Neural cell (in vitro differentiated cells): Measurements from ENCODE around the gene ZSCAN1. TPM values are rescaled to one million over a fixed set of nuclear protein-coding genes. Genes with fewer than 3 reads are reported as not detected.

Source experiments
- H2AFZ ChIP-seq: fragments of 200-600, 300-800 bp; sonication (generic), shearing (Covaris generic); 2 replicates; pipeline ENCODE4 v1.6.0; 2014; ENCODE audit warnings: low read depth, mild to moderate bottlenecking, antibody characterized with exemption, low read length, moderate library complexity
- H3F3A ChIP-seq: fragments of 200-600 bp; shearing (Covaris generic); 2 replicates; pipeline ENCODE4 v1.6.1; 2016; ENCODE audit warnings: mild to moderate bottlenecking, moderate library complexity, mixed read lengths, antibody characterized with exemption, low read length; ENCODE audit not compliant: insufficient read depth, poor library complexity, severe bottlenecking
- H3K27ac ChIP-seq: fragments of 200-600, 300-800 bp; sonication (generic), shearing (Covaris generic); 2 replicates; pipeline ENCODE4 v1.5.1; 2014; ENCODE audit warnings: mild to moderate bottlenecking, low read length, moderate library complexity
- H3K27me3 ChIP-seq: fragments of 300-800, 200-600 bp; sonication (generic), shearing (Covaris generic); 2 replicates; pipeline ENCODE4 v1.6.0; 2014; ENCODE audit warnings: mild to moderate bottlenecking, low read depth, low read length, moderate library complexity; ENCODE audit not compliant: insufficient read depth
- H3K36me3 ChIP-seq: fragments of 300-800, 200-600 bp; sonication (generic), shearing (Covaris generic); 2 replicates; pipeline ENCODE4 v1.5.1; 2014; ENCODE audit warnings: mild to moderate bottlenecking, antibody characterized with exemption, low read length, moderate library complexity; ENCODE audit not compliant: insufficient read depth
- H3K4me2 ChIP-seq: fragments of 300-800, 200-600 bp; sonication (generic), shearing (Covaris generic); 2 replicates; pipeline ENCODE4 v1.6.0; 2014; ENCODE audit warnings: mild to moderate bottlenecking, low read length
- H3K4me3 ChIP-seq: fragments of 300-800, 200-600 bp; sonication (generic), shearing (Covaris generic); 2 replicates; pipeline ENCODE4 v1.5.1; 2014; ENCODE audit warnings: mild to moderate bottlenecking, low read length, moderate library complexity
- H3K79me2 ChIP-seq: fragments of 200-600 bp; shearing (Covaris generic); replicated peaks from 2 replicates; pipeline ENCODE4 v1.6.0; 2014; ENCODE audit warnings: mild to moderate bottlenecking, low read length, moderate library complexity; ENCODE audit not compliant: insufficient read depth
- H3K9ac ChIP-seq: fragments of 300-800, 200-600 bp; sonication (generic), shearing (Covaris generic); 2 replicates; pipeline ENCODE4 v1.6.1; 2016; ENCODE audit warnings: mild to moderate bottlenecking, low read length, mixed read lengths
- H3K9me2 ChIP-seq: fragments of 200-600 bp; shearing (Covaris generic); 2 replicates; pipeline ENCODE4 v1.6.1; 2016; ENCODE audit warnings: mild to moderate bottlenecking, low read length, mixed read lengths; ENCODE audit not compliant: insufficient read depth
- H3K9me3 ChIP-seq: fragments of 200-600, 300-800 bp; sonication (generic), shearing (Covaris generic); 2 replicates; pipeline ENCODE4 v1.6.1; 2016; ENCODE audit warnings: mild to moderate bottlenecking, mixed run types, low read length, moderate library complexity, mixed read lengths
- H4K20me1 ChIP-seq: fragments of 200-600 bp; shearing (Covaris generic); 2 replicates; pipeline ENCODE4 v1.6.1; 2016; ENCODE audit warnings: mild to moderate bottlenecking, mixed run types; ENCODE audit not compliant: insufficient read depth
- EP300 ChIP-seq: fragments of 450-650 bp; conservative IDR thresholded peaks from 2 replicates; pipeline ENCODE4 v1.6.1; 2014; ENCODE audit warnings: antibody characterized with exemption, mild to moderate bottlenecking, moderate library complexity; ENCODE audit not compliant: poor library complexity, severe bottlenecking
- EZH2 ChIP-seq: fragments of 200-600, 300-800 bp; shearing (Covaris generic), sonication (generic); IDR thresholded peaks from 2 replicates; pipeline ENCODE4 v1.6.1; 2014; ENCODE audit warnings: antibody characterized with exemption, low read length, borderline replicate concordance, mild to moderate bottlenecking; ENCODE audit not compliant: insufficient read depth, poor library complexity, severe bottlenecking
- MXI1 ChIP-seq: fragments of 450-650 bp; conservative IDR thresholded peaks from 2 replicates; pipeline ENCODE4 v1.6.1; 2014; ENCODE audit warnings: antibody characterized with exemption, mild to moderate bottlenecking; ENCODE audit not compliant: poor library complexity, severe bottlenecking
- POLR2AphosphoS5 ChIP-seq: IDR thresholded peaks from 2 replicates; pipeline ENCODE4 v1.6.1; 2012
- RAD21 ChIP-seq: fragments of 450-650 bp; conservative IDR thresholded peaks from 2 replicates; pipeline ENCODE4 v1.6.1; 2014; ENCODE audit warnings: antibody characterized with exemption, mild to moderate bottlenecking, moderate library complexity
- SMC3 ChIP-seq: fragments of 450-650 bp; conservative IDR thresholded peaks from 2 replicates; pipeline ENCODE4 v1.6.1; 2014; ENCODE audit warnings: antibody characterized with exemption, mild to moderate bottlenecking, moderate library complexity; ENCODE audit not compliant: poor library complexity
- TAF1 ChIP-seq: IDR thresholded peaks from 2 replicates; pipeline ENCODE4 v1.6.1; 2012; ENCODE audit warnings: low read depth
- polyA plus RNA-seq: library from polyadenylated mRNA; depleted of rRNA; stranded (reverse); fragments of >200 nt; gene quantifications from 2 replicates; pipeline ENCODE4 v1.2.3, GENCODE V29; 2014
- TF ChIP-seq, protein P1 (sequence below): IDR thresholded peaks from 2 replicates; pipeline ENCODE4 v1.6.1; 2012; ENCODE audit warnings: borderline replicate concordance
- TF ChIP-seq, protein P2 (sequence below): fragments of 450-650 bp; IDR thresholded peaks from 2 replicates; pipeline ENCODE4 v1.5.1; 2014; ENCODE audit warnings: antibody characterized with exemption, mild to moderate bottlenecking, moderate library complexity; ENCODE audit not compliant: poor library complexity, severe bottlenecking

ZSCAN1 gene
- polyA plus RNA-seq, 1 donor from 2014 or later = 6.3 TPM

DNA sequence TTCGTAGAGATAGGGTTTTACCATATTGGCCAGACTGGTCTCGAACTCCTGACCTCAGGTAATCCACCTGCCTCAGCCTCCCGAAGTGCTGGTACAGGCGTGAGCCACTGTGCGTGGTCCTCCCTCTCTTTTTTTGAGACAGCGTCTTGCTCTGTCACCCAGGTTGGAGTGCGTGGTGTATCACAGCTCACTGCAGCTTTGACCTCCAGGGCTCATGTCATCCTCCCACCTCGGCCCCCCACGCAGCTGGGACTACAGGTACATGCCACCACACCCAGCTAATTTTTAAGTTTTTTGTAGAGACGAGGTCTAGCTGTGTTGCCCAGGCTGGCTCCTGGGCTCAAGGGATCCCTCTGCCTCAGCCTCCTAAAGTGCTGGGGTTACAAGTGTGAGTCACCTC lies 46.0 kb downstream of the ZSCAN1 start:
- H3F3A ChIP-seq = no peaks in the 10 kb centered on the region
- no peak for TF ChIP-seq MXI1
- TF ChIP-seq RAD21 = no peak
- TF ChIP-seq POLR2AphosphoS5 = no peak
- no peak for TF ChIP-seq SMC3
- no peak for TF ChIP-seq EP300
- TF ChIP-seq TAF1 = no peak
- TF ChIP-seq, protein P1, sequence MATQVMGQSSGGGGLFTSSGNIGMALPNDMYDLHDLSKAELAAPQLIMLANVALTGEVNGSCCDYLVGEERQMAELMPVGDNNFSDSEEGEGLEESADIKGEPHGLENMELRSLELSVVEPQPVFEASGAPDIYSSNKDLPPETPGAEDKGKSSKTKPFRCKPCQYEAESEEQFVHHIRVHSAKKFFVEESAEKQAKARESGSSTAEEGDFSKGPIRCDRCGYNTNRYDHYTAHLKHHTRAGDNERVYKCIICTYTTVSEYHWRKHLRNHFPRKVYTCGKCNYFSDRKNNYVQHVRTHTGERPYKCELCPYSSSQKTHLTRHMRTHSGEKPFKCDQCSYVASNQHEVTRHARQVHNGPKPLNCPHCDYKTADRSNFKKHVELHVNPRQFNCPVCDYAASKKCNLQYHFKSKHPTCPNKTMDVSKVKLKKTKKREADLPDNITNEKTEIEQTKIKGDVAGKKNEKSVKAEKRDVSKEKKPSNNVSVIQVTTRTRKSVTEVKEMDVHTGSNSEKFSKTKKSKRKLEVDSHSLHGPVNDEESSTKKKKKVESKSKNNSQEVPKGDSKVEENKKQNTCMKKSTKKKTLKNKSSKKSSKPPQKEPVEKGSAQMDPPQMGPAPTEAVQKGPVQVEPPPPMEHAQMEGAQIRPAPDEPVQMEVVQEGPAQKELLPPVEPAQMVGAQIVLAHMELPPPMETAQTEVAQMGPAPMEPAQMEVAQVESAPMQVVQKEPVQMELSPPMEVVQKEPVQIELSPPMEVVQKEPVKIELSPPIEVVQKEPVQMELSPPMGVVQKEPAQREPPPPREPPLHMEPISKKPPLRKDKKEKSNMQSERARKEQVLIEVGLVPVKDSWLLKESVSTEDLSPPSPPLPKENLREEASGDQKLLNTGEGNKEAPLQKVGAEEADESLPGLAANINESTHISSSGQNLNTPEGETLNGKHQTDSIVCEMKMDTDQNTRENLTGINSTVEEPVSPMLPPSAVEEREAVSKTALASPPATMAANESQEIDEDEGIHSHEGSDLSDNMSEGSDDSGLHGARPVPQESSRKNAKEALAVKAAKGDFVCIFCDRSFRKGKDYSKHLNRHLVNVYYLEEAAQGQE = no peak
- no peak overlapping the region for H3K9ac ChIP-seq
- H2AFZ ChIP-seq = no peak overlapping the region
- peaks cover 14% of the 10 kb centered on the region for H3K9me3 ChIP-seq
- H3K79me2 ChIP-seq = no peaks in the 10 kb centered on the region
- H3K4me2 ChIP-seq = no peak overlapping the region
- H3K4me3 ChIP-seq = no peak overlapping the region
- no peaks in the 10 kb centered on the region for H3K27me3 ChIP-seq
- peaks cover 13% of the 10 kb centered on the region for H3K36me3 ChIP-seq
- H3K27ac ChIP-seq = no peak overlapping the region
- H3K9me2 ChIP-seq = no peaks in the 10 kb centered on the region
- H4K20me1 ChIP-seq = no peaks in the 10 kb centered on the region

DNA sequence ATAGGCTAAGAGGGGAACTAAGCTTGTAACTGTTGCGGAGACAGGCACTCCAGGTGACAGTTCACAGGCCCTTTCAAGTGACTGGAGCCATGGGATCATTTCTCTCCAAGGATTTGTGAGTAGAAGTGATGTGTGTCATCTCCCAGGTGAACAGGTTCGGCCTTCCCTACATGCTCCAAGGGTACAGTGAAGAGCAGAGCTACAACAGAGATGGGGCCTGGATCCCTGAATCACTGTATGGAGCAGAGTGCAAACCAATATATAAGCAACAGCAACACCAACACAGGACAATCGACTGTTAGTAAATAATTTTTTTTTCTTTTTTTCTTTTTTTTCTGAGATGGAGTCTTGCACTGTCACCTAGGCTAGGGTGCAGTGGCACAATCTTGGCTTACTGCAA lies 49.2 kb downstream of the ZSCAN1 start:
- Histone ChIP-seq H3K27me3 (no peaks in the 10 kb centered on the region), H3K9me2 (no peaks in the 10 kb centered on the region), H3K9me3 (peaks cover 21% of the 10 kb centered on the region), H3F3A (no peaks in the 10 kb centered on the region), H4K20me1 (no peaks in the 10 kb centered on the region), H3K9ac (no peak overlapping the region), H3K79me2 (no peaks in the 10 kb centered on the region), H3K4me3 (no peak overlapping the region), H3K4me2 (no peak overlapping the region), H3K36me3 (peaks cover 26% of the 10 kb centered on the region), H3K27ac (no peak overlapping the region), H2AFZ (no peak overlapping the region)
- TF ChIP-seq MXI1 = no peak
- TF ChIP-seq TAF1 = no peak
- TF ChIP-seq, protein P1 = no peak
- no peak for TF ChIP-seq POLR2AphosphoS5
- TF ChIP-seq RAD21 = no peak
- no peak for TF ChIP-seq EZH2
- no peak for TF ChIP-seq EP300
- TF ChIP-seq SMC3 = no peak
- TF ChIP-seq, protein P2, sequence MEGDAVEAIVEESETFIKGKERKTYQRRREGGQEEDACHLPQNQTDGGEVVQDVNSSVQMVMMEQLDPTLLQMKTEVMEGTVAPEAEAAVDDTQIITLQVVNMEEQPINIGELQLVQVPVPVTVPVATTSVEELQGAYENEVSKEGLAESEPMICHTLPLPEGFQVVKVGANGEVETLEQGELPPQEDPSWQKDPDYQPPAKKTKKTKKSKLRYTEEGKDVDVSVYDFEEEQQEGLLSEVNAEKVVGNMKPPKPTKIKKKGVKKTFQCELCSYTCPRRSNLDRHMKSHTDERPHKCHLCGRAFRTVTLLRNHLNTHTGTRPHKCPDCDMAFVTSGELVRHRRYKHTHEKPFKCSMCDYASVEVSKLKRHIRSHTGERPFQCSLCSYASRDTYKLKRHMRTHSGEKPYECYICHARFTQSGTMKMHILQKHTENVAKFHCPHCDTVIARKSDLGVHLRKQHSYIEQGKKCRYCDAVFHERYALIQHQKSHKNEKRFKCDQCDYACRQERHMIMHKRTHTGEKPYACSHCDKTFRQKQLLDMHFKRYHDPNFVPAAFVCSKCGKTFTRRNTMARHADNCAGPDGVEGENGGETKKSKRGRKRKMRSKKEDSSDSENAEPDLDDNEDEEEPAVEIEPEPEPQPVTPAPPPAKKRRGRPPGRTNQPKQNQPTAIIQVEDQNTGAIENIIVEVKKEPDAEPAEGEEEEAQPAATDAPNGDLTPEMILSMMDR = no peak
